GM23338 (cell line): ENCODE measurements around the gene SUGCT. TPM values are rescaled to one million over a fixed set of nuclear protein-coding genes. Genes with fewer than 3 reads are reported as not detected.

Experiments
- ATAC-seq: fragments of 200-7000 bp; cut with Tn5 transposase; 3 replicates; pipeline ENCODE4 v1.9.1; 2020
- DNase-seq: peaks from one replicate; pipeline ENCODE4 v3.0.0-alpha.2; 2015; ENCODE audit warnings: low spot score
- H2AFZ ChIP-seq: fragments of 200-600 bp; sonication (generic); 2 replicates; pipeline ENCODE4 v1.8.0; 2016; ENCODE audit warnings: antibody characterized with exemption, mild to moderate bottlenecking, moderate library complexity
- H3F3A ChIP-seq: fragments of 200-600 bp; sonication (generic); replicated peaks from 2 replicates; pipeline ENCODE4 v1.8.0; 2017; ENCODE audit warnings: antibody characterized with exemption, mixed run types, low read depth
- H3K27ac ChIP-seq: fragments of 200-600 bp; sonication (generic); 2 replicates; pipeline ENCODE4 v1.6.1; 2016; ENCODE audit warnings: low read depth
- H3K27me3 ChIP-seq: fragments of 200-600 bp; sonication (generic); 2 replicates; pipeline ENCODE4 v1.8.0; 2016; ENCODE audit warnings: mild to moderate bottlenecking, mixed run types, moderate library complexity; ENCODE audit not compliant: insufficient read depth
- H3K36me3 ChIP-seq: fragments of 200-600 bp; sonication (generic); 2 replicates; pipeline ENCODE4 v1.8.0; 2016; ENCODE audit warnings: mild to moderate bottlenecking; ENCODE audit not compliant: insufficient read depth
- H3K4me1 ChIP-seq: fragments of 200-600 bp; sonication (generic); 2 replicates; pipeline ENCODE4 v1.8.0; 2016; ENCODE audit warnings: mild to moderate bottlenecking, moderate library complexity; ENCODE audit not compliant: insufficient read depth
- H3K4me2 ChIP-seq: fragments of 200-600 bp; sonication (generic); 2 replicates; pipeline ENCODE4 v1.7.1; 2017; ENCODE audit warnings: mixed run types
- H3K4me3 ChIP-seq: fragments of 200-600 bp; sonication (generic); 2 replicates; pipeline ENCODE4 v1.6.1; 2016; ENCODE audit warnings: mixed run types
- H3K79me2 ChIP-seq: fragments of 200-600 bp; sonication (generic); replicated peaks from 2 replicates; pipeline ENCODE4 v1.8.0; 2017; ENCODE audit warnings: mild to moderate bottlenecking; ENCODE audit not compliant: insufficient read depth
- H3K9me2 ChIP-seq: fragments of 200-600 bp; sonication (generic); 2 replicates; pipeline ENCODE4 v1.8.0; 2017; ENCODE audit not compliant: insufficient read depth
- H4K20me1 ChIP-seq: fragments of 200-600 bp; sonication (generic); replicated peaks from 2 replicates; pipeline ENCODE4 v1.8.0; 2017; ENCODE audit warnings: mild to moderate bottlenecking; ENCODE audit not compliant: insufficient read depth
- H3K27ac Mint-ChIP-seq: 2 replicates; pipeline ENCODE4 v1.8.0; 2020; ENCODE audit warnings: inconsistent platforms, mild to moderate bottlenecking, moderate library complexity, mixed read lengths
- H3K27me3 Mint-ChIP-seq: 3 replicates; pipeline ENCODE4 v1.8.0; 2022; ENCODE audit warnings: low read depth, mild to moderate bottlenecking, moderate library complexity, mixed read lengths, inconsistent platforms; ENCODE audit not compliant: insufficient read depth, poor library complexity
- H3K36me3 Mint-ChIP-seq: 3 replicates; pipeline ENCODE4 v1.8.0; 2021; ENCODE audit warnings: low read depth, mild to moderate bottlenecking, inconsistent platforms, moderate library complexity, mixed read lengths
- H3K4me1 Mint-ChIP-seq: 3 replicates; pipeline ENCODE4 v1.8.0; 2020; ENCODE audit warnings: mild to moderate bottlenecking, inconsistent platforms, mixed read lengths
- H3K4me3 Mint-ChIP-seq: 3 replicates; pipeline ENCODE4 v1.8.0; 2021; ENCODE audit warnings: moderate library complexity, mild to moderate bottlenecking, inconsistent platforms, mixed read lengths
- H3K9me3 Mint-ChIP-seq: 3 replicates; pipeline ENCODE4 v1.8.0; 2020; ENCODE audit warnings: moderate library complexity, mild to moderate bottlenecking, inconsistent platforms, mixed read lengths
- CREB1 ChIP-seq: fragments of 250-450 bp; sonication (Bioruptor Pico); IDR thresholded peaks from 2 replicates; pipeline ENCODE4 v1.5.0; 2020; ENCODE audit warnings: low read depth, mild to moderate bottlenecking, moderate library complexity
- CTCF ChIP-seq, 2 experiments: fragments of 200-600 bp in 1 of 2; sonication (generic) in 1 of 2; conservative IDR thresholded peaks; 2 replicates each; pipeline versions ENCODE4 v1.5.1 to v1.6.1; 2016 to 2017; ENCODE audit warnings: antibody characterized with exemption in 2 of 2, low read depth in 2 of 2, mild to moderate bottlenecking in 2 of 2, moderate library complexity in 1 of 2
- EZH2phosphoT487 ChIP-seq: fragments of 200-600 bp; sonication (generic); IDR thresholded peaks from one replicate; pipeline ENCODE4 v1.8.1; 2018; ENCODE audit warnings: antibody characterized with exemption; ENCODE audit not compliant: unreplicated experiment
- NANOG ChIP-seq: IDR thresholded peaks from 2 replicates; pipeline ENCODE4 v1.6.1; 2016; ENCODE audit warnings: antibody characterized with exemption, borderline replicate concordance
- POLR2AphosphoS5 ChIP-seq: IDR thresholded peaks from 2 replicates; pipeline ENCODE4 v1.6.1; 2016; ENCODE audit warnings: antibody characterized with exemption, low read depth
- STAT1 ChIP-seq: IDR thresholded peaks from one replicate; pipeline ENCODE4 v1.6.1; 2016; ENCODE audit warnings: antibody characterized with exemption; ENCODE audit not compliant: unreplicated experiment
- ZNF331 ChIP-seq: fragments of 250-450 bp; sonication (Bioruptor Pico); IDR thresholded peaks from 2 replicates; pipeline ENCODE4 v1.5.0; 2020; ENCODE audit warnings: low read depth, mild to moderate bottlenecking, moderate library complexity
- polyA plus RNA-seq: library from polyadenylated mRNA; unstranded; fragments of >200 nt; fragmentation: Nextera tagmentation; extraction: Ambion mirVana; gene quantifications from 2 replicates; pipeline ENCODE4 v1.2.1, GENCODE V29; 2016
- total RNA-seq: library from RNA; depleted of rRNA; stranded (reverse); fragments of >200 nt; shearing (Covaris generic); gene quantifications from 2 replicates; pipeline ENCODE4 v1.2.3, GENCODE V29; 2014
- TF ChIP-seq, protein P1 (sequence below): IDR thresholded peaks from one replicate; pipeline ENCODE4 v1.6.1; 2018; ENCODE audit warnings: antibody characterized with exemption; ENCODE audit not compliant: unreplicated experiment
- TF ChIP-seq, protein P2 (sequence below): fragments of 250-450 bp; sonication (Bioruptor Pico); IDR thresholded peaks from 2 replicates; pipeline ENCODE4 v1.5.0; 2020; ENCODE audit warnings: mild to moderate bottlenecking, moderate library complexity
- TF ChIP-seq, protein P3 (sequence below): IDR thresholded peaks from 2 replicates; pipeline ENCODE4 v1.6.1; 2016; ENCODE audit warnings: antibody characterized with exemption

The SUGCT gene
- total and polyA plus RNA-seq, 2 experiments from 2014 or later = 4.2 to 5.6 TPM

GRCh38 chr7:40428421-40428820 is 293.6 kb downstream of the SUGCT start:
- Histone ChIP-seq H3K27ac (no peak overlapping the region), H4K20me1 (no peaks in the 10 kb centered on the region), H3K4me3 (no peak overlapping the region), H2AFZ (no peak overlapping the region), H3K9me2 (no peaks in the 10 kb centered on the region), H3K4me2 (no peak overlapping the region), H3K4me1 (no peaks in the 10 kb centered on the region), H3F3A (no peaks in the 10 kb centered on the region), H3K36me3 (no peaks in the 10 kb centered on the region), H3K27me3 (no peaks in the 10 kb centered on the region), H3K79me2 (no peaks in the 10 kb centered on the region)
- Mint-ChIP-seq H3K4me3 (no peak overlapping the region), H3K27me3 (no peaks in the 10 kb centered on the region), H3K27ac (no peak overlapping the region), H3K36me3 (peaks cover 4% of the 10 kb centered on the region; the same call in 2 of the 3 replicates), H3K4me1 (no peaks in the 10 kb centered on the region), H3K9me3 (peaks cover 10% of the 10 kb centered on the region; the same call in 2 of the 3 replicates)
- TF ChIP-seq POLR2AphosphoS5 = no peak
- no peak for ATAC-seq
- no peak for DNase-seq

DNA sequence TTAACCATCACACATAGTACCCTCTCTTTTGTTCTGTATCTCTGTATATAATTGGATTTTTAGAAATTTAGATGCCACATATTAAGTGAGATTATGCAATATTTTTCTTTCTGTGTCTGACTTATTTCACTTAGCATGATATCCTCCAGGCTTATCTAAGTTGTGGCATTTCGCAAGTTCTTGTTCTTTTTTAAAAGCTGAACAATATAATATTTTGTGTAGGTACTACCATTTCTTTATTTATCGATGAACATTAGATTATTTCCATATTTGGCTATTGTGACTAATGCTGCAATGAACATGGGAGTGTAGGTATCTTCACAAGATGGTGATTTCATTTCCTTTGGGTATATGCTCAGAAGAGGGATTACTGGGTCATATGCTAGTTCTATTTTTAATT is 295.0 kb downstream of the SUGCT start:
- no peaks in the 10 kb centered on the region for H3K27me3 Mint-ChIP-seq
- Histone ChIP-seq H3K9me2 (no peaks in the 10 kb centered on the region), H4K20me1 (no peaks in the 10 kb centered on the region), H3K79me2 (no peaks in the 10 kb centered on the region), H3K4me2 (no peak overlapping the region), H3K36me3 (no peaks in the 10 kb centered on the region), H3K4me1 (no peaks in the 10 kb centered on the region), H3K27ac (no peak overlapping the region), H3K27me3 (no peaks in the 10 kb centered on the region), H3K4me3 (no peak overlapping the region), H3F3A (no peaks in the 10 kb centered on the region), H2AFZ (no peak overlapping the region)
- no peak overlapping the region for H3K4me3 Mint-ChIP-seq
- H3K36me3 Mint-ChIP-seq = peaks cover 4% of the 10 kb centered on the region; the same call in 2 of the 3 replicates
- ATAC-seq = no peak
- DNase-seq = no peak
- H3K4me1 Mint-ChIP-seq = no peaks in the 10 kb centered on the region
- H3K9me3 Mint-ChIP-seq = peaks cover 10% of the 10 kb centered on the region; the same call in 2 of the 3 replicates
- no peak overlapping the region for H3K27ac Mint-ChIP-seq
- TF ChIP-seq POLR2AphosphoS5 (no peak), STAT1 (no peak), CTCF (conservative IDR thresholded peaks at IDR 0.05; ENCODE audit: low read depth in 2 of 2) (no peak), NANOG (no peak), EZH2phosphoT487 (no peak), CREB1 (no peak), ZNF331 (no peak)
- TF ChIP-seq, protein P1, sequence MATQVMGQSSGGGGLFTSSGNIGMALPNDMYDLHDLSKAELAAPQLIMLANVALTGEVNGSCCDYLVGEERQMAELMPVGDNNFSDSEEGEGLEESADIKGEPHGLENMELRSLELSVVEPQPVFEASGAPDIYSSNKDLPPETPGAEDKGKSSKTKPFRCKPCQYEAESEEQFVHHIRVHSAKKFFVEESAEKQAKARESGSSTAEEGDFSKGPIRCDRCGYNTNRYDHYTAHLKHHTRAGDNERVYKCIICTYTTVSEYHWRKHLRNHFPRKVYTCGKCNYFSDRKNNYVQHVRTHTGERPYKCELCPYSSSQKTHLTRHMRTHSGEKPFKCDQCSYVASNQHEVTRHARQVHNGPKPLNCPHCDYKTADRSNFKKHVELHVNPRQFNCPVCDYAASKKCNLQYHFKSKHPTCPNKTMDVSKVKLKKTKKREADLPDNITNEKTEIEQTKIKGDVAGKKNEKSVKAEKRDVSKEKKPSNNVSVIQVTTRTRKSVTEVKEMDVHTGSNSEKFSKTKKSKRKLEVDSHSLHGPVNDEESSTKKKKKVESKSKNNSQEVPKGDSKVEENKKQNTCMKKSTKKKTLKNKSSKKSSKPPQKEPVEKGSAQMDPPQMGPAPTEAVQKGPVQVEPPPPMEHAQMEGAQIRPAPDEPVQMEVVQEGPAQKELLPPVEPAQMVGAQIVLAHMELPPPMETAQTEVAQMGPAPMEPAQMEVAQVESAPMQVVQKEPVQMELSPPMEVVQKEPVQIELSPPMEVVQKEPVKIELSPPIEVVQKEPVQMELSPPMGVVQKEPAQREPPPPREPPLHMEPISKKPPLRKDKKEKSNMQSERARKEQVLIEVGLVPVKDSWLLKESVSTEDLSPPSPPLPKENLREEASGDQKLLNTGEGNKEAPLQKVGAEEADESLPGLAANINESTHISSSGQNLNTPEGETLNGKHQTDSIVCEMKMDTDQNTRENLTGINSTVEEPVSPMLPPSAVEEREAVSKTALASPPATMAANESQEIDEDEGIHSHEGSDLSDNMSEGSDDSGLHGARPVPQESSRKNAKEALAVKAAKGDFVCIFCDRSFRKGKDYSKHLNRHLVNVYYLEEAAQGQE = no peak
- TF ChIP-seq, protein P2, sequence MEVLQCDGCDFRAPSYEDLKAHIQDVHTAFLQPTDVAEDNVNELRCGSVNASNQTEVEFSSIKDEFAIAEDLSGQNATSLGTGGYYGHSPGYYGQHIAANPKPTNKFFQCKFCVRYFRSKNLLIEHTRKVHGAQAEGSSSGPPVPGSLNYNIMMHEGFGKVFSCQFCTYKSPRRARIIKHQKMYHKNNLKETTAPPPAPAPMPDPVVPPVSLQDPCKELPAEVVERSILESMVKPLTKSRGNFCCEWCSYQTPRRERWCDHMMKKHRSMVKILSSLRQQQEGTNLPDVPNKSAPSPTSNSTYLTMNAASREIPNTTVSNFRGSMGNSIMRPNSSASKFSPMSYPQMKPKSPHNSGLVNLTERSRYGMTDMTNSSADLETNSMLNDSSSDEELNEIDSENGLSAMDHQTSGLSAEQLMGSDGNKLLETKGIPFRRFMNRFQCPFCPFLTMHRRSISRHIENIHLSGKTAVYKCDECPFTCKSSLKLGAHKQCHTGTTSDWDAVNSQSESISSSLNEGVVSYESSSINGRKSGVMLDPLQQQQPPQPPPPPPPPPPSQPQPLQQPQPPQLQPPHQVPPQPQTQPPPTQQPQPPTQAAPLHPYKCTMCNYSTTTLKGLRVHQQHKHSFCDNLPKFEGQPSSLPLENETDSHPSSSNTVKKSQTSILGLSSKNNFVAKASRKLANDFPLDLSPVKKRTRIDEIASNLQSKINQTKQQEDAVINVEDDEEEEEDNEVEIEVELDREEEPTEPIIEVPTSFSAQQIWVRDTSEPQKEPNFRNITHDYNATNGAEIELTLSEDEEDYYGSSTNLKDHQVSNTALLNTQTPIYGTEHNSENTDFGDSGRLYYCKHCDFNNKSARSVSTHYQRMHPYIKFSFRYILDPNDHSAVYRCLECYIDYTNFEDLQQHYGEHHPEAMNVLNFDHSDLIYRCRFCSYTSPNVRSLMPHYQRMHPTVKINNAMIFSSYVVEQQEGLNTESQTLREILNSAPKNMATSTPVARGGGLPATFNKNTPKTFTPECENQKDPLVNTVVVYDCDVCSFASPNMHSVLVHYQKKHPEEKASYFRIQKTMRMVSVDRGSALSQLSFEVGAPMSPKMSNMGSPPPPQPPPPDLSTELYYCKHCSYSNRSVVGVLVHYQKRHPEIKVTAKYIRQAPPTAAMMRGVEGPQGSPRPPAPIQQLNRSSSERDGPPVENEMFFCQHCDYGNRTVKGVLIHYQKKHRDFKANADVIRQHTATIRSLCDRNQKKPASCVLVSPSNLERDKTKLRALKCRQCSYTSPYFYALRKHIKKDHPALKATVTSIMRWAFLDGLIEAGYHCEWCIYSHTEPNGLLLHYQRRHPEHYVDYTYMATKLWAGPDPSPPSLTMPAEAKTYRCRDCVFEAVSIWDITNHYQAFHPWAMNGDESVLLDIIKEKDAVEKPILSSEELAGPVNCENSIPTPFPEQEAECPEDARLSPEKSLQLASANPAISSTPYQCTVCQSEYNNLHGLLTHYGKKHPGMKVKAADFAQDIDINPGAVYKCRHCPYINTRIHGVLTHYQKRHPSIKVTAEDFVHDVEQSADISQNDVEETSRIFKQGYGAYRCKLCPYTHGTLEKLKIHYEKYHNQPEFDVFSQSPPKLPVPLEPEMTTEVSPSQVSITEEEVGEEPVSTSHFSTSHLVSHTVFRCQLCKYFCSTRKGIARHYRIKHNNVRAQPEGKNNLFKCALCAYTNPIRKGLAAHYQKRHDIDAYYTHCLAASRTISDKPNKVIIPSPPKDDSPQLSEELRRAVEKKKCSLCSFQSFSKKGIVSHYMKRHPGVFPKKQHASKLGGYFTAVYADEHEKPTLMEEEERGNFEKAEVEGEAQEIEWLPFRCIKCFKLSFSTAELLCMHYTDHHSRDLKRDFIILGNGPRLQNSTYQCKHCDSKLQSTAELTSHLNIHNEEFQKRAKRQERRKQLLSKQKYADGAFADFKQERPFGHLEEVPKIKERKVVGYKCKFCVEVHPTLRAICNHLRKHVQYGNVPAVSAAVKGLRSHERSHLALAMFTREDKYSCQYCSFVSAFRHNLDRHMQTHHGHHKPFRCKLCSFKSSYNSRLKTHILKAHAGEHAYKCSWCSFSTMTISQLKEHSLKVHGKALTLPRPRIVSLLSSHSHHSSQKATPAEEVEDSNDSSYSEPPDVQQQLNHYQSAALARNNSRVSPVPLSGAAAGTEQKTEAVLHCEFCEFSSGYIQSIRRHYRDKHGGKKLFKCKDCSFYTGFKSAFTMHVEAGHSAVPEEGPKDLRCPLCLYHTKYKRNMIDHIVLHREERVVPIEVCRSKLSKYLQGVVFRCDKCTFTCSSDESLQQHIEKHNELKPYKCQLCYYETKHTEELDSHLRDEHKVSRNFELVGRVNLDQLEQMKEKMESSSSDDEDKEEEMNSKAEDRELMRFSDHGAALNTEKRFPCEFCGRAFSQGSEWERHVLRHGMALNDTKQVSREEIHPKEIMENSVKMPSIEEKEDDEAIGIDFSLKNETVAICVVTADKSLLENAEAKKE (CRISPR knock-in tag) = no peak
- TF ChIP-seq, protein P3, sequence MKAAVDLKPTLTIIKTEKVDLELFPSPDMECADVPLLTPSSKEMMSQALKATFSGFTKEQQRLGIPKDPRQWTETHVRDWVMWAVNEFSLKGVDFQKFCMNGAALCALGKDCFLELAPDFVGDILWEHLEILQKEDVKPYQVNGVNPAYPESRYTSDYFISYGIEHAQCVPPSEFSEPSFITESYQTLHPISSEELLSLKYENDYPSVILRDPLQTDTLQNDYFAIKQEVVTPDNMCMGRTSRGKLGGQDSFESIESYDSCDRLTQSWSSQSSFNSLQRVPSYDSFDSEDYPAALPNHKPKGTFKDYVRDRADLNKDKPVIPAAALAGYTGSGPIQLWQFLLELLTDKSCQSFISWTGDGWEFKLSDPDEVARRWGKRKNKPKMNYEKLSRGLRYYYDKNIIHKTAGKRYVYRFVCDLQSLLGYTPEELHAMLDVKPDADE = no peak
